ENCODE results near the gene SYNJ1.

DNA sequence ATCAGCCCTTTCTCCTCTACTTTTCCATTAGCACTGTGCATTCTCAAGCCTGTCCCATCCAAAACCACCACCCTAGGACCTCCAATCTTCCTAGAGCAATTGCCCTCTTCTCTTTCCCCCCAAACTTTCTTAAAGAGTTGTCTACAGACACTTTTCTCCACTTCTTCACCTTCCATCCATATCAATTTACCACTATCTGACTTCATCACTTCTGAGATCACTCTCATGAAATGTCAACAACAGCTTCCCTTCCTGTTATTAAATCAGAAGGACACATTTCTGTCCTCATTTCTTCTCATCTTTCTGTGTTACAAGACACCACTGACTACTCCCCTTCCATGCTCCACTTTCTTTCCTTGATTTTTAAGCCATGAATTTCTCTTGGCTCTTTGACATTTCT is 79.6 kb downstream of the SYNJ1 start:
- TF ChIP-seq AGO2 (optimal IDR thresholded peaks at IDR 0.05; ENCODE audit: low read depth, low read length) (no peak), KDM5B (CRISPR knock-in tag; IDR thresholded peaks at IDR 0.05; ENCODE audit: borderline replicate concordance) (no peak), ZNF17 (CRISPR knock-in tag; IDR thresholded peaks at IDR 0.05) (no peak), EZH2 (conservative IDR thresholded peaks at IDR 0.05; ENCODE audit: low read depth, low read length) (no peak), KDM1A (CRISPR knock-in tag; IDR thresholded peaks at IDR 0.05) (no peak), ESRRA (CRISPR knock-in tag; IDR thresholded peaks at IDR 0.05; ENCODE audit: low read depth) (no peak), TAF1 (CRISPR knock-in tag; IDR thresholded peaks at IDR 0.05) (no peak), RELA (CRISPR knock-in tag; IDR thresholded peaks at IDR 0.05) (no peak)
- TF ChIP-seq, protein P1, sequence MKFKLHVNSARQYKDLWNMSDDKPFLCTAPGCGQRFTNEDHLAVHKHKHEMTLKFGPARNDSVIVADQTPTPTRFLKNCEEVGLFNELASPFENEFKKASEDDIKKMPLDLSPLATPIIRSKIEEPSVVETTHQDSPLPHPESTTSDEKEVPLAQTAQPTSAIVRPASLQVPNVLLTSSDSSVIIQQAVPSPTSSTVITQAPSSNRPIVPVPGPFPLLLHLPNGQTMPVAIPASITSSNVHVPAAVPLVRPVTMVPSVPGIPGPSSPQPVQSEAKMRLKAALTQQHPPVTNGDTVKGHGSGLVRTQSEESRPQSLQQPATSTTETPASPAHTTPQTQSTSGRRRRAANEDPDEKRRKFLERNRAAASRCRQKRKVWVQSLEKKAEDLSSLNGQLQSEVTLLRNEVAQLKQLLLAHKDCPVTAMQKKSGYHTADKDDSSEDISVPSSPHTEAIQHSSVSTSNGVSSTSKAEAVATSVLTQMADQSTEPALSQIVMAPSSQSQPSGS (CRISPR knock-in tag; IDR thresholded peaks at IDR 0.05): no peak
- TF ChIP-seq, protein P2, sequence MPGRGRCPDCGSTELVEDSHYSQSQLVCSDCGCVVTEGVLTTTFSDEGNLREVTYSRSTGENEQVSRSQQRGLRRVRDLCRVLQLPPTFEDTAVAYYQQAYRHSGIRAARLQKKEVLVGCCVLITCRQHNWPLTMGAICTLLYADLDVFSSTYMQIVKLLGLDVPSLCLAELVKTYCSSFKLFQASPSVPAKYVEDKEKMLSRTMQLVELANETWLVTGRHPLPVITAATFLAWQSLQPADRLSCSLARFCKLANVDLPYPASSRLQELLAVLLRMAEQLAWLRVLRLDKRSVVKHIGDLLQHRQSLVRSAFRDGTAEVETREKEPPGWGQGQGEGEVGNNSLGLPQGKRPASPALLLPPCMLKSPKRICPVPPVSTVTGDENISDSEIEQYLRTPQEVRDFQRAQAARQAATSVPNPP (CRISPR knock-in tag; IDR thresholded peaks at IDR 0.05): no peak
- TF ChIP-seq, protein P3, sequence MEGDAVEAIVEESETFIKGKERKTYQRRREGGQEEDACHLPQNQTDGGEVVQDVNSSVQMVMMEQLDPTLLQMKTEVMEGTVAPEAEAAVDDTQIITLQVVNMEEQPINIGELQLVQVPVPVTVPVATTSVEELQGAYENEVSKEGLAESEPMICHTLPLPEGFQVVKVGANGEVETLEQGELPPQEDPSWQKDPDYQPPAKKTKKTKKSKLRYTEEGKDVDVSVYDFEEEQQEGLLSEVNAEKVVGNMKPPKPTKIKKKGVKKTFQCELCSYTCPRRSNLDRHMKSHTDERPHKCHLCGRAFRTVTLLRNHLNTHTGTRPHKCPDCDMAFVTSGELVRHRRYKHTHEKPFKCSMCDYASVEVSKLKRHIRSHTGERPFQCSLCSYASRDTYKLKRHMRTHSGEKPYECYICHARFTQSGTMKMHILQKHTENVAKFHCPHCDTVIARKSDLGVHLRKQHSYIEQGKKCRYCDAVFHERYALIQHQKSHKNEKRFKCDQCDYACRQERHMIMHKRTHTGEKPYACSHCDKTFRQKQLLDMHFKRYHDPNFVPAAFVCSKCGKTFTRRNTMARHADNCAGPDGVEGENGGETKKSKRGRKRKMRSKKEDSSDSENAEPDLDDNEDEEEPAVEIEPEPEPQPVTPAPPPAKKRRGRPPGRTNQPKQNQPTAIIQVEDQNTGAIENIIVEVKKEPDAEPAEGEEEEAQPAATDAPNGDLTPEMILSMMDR (CRISPR knock-in tag; IDR thresholded peaks at IDR 0.05): no peak
